ENCODE results near the gene MYOM1. TPM values are rescaled to one million over a fixed set of nuclear protein-coding genes. Genes with fewer than 3 reads are reported as not detected.

MYOM1 gene
- total RNA-seq, 1 donor from 2014 or later, result 1.4 TPM

DNA sequence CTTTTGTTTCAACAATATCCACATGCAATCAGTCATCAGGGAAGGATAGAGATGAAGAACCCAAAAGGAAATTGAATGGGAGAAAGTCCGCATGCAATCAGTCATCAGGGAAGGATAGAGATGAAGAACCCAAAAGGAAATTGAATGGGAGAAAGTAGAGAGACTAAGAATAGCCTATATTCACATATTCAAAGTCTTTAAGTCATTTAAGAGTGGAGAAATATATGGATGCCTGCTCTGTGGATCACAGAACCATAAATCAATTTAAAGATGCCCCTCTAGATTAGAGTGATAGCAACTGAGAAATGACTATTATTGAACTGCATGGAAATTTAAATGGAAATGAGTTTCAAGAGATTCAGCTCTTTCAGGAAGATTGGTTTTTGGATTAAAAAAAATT, 116.8 kb downstream of the MYOM1 start:
- Mint-ChIP-seq H3K9me3 (no peaks in the 10 kb centered on the region), H3K27me3 (ENCODE audit: insufficient read depth) (peaks cover 5% of the 10 kb centered on the region), H3K27ac (no peak overlapping the region), H3K4me1 (ENCODE audit: low read depth) (no peaks in the 10 kb centered on the region), H3K4me3 (no peak overlapping the region), H3K36me3 (ENCODE audit: low read depth) (no peaks in the 10 kb centered on the region)
- intact Hi-C loops (cut with micrococcal nuclease), result no loop called here
- no peak for DNase-seq (ENCODE audit: low spot score)

- intact Hi-C loops (cut with micrococcal nuclease), result no loop called here
- Mint-ChIP-seq H3K4me3 (no peak overlapping the region), H3K4me1 (ENCODE audit: low read depth) (no peaks in the 10 kb centered on the region), H3K36me3 (ENCODE audit: low read depth) (no peaks in the 10 kb centered on the region), H3K9me3 (no peaks in the 10 kb centered on the region), H3K27me3 (ENCODE audit: insufficient read depth) (peaks cover 5% of the 10 kb centered on the region), H3K27ac (no peak overlapping the region)
- DNase-seq (ENCODE audit: low spot score), result no peak
Observed at GRCh38 chr18:3100498-3101132, 119.2 kb downstream of the MYOM1 start.

DNA sequence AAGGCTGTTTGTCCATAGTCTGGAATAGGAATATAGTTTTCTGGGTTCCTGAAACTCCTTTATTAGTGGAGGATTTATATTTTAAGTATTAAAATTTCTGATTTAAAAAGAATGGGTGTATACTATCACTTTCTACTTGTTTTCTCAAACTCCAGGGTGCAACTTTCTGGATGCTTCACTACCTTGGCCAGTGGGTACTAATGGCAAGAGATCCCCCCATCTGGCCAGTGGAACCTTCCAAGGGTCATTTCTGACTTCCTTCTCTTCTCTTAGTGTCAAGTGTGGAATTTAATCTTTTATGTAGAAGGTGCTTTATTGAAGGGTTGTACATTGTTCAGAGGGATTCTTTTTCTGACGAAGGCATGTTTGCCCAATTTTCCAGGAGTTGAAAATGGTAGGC, 120.4 kb downstream of the MYOM1 start:
- H3K4me3 Mint-ChIP-seq, result no peak overlapping the region
- H3K4me1 Mint-ChIP-seq (ENCODE audit: low read depth), result no peaks in the 10 kb centered on the region
- H3K36me3 Mint-ChIP-seq (ENCODE audit: low read depth), result no peaks in the 10 kb centered on the region
- DNase-seq (ENCODE audit: low spot score), result no peak
- no peak overlapping the region for H3K27ac Mint-ChIP-seq
- intact Hi-C loops (cut with micrococcal nuclease), result no loop called here
- H3K27me3 Mint-ChIP-seq (ENCODE audit: insufficient read depth), result peaks cover 5% of the 10 kb centered on the region
- no peaks in the 10 kb centered on the region for H3K9me3 Mint-ChIP-seq

DNA sequence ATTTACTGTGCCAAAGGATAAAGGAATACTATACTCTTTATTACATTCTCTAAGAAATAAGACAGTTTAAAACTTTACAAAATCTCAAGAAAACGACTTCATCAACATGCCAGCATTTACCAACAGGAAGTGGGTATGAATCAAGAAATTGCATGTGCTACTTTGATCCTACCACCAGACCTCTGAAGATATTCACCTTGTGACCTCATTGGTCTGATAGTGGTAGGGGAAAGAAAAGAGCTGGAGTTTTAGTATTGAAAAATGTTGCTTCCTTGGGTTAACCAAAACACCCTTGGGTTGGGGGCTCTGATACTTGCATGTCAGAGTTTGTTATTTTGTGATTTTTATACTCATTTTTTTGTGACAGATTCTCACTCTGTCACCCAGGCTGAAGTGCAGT, 122.7 kb downstream of the MYOM1 start:
- DNase-seq (ENCODE audit: low spot score), result no peak
- Mint-ChIP-seq H3K27me3 (ENCODE audit: insufficient read depth) (peaks cover 5% of the 10 kb centered on the region), H3K27ac (no peak overlapping the region), H3K9me3 (no peaks in the 10 kb centered on the region), H3K4me3 (no peak overlapping the region), H3K36me3 (ENCODE audit: low read depth) (no peaks in the 10 kb centered on the region), H3K4me1 (ENCODE audit: low read depth) (no peaks in the 10 kb centered on the region)
- intact Hi-C loops (cut with micrococcal nuclease), result no loop called here

DNA sequence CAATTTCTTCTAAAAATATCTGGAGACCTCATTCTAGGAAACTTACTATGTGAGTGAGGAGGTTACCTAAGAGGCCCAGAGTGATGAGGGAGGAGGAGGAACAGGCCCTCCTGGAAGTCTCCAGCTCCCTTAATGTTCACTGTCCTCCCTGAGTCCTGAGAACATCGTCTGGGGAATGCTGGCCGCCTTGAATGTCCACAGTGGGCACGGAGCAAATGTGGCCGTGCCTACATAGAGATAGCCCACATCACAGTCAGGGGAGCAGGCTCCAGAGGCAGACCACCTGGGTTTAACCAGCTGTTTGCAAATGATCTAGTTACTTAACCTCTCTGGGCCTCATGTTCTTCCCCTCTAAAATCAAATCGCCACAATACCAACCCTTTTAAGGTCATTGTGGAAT, 123.8 kb downstream of the MYOM1 start:
- intact Hi-C loops (cut with micrococcal nuclease), result no loop called here
- Mint-ChIP-seq H3K27ac (no peak overlapping the region), H3K9me3 (no peaks in the 10 kb centered on the region), H3K27me3 (ENCODE audit: insufficient read depth) (peaks cover 5% of the 10 kb centered on the region), H3K4me1 (ENCODE audit: low read depth) (no peaks in the 10 kb centered on the region), H3K4me3 (no peak overlapping the region), H3K36me3 (ENCODE audit: low read depth) (no peaks in the 10 kb centered on the region)
- no peak for DNase-seq (ENCODE audit: low spot score)

GRCh38 chr18:3094338-3094684, 125.5 kb downstream of the MYOM1 start:
- intact Hi-C loops (cut with micrococcal nuclease), result no loop called here
- H3K4me1 Mint-ChIP-seq (ENCODE audit: low read depth), result no peaks in the 10 kb centered on the region
- no peak for DNase-seq (ENCODE audit: low spot score)
- no peaks in the 10 kb centered on the region for H3K36me3 Mint-ChIP-seq (ENCODE audit: low read depth)
- no peak overlapping the region for H3K4me3 Mint-ChIP-seq
- no peak overlapping the region for H3K27ac Mint-ChIP-seq
- no peaks in the 10 kb centered on the region for H3K9me3 Mint-ChIP-seq
- H3K27me3 Mint-ChIP-seq (ENCODE audit: insufficient read depth), result no peaks in the 10 kb centered on the region

DNA sequence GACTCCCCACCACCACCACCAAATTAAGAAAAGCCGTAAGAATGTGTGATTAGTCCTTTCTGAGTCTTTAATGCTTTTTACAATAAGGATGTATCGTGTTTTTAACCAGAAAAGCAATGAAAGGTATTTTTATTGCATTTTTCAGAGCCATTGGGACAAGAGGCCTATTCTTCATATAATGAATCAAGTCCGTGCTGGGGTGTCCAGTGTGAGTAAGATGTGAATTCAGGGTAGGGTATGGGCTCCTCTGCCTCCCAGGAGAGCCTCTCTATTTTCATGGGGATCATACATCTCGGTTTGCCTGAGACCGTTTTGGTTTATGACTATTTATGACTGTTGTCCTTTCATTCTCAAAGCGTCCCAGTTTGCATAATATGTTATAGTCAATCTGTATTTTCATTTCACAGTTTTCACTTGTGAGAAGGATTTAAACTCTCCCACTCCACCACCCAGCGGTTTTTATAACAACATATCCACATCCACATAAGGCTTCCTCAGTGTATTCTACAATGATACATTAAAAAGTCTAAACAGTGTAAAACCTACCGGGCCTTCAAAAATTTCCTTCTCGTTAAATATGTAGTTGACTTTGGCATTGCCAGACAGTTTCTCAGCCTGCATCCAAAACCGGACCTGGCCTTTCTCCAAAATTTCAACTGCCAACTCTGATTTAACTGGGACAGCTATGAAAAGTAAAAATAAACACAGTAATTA, 126.0 kb downstream of the MYOM1 start:
- Mint-ChIP-seq H3K4me3 (no peak overlapping the region), H3K27me3 (ENCODE audit: insufficient read depth) (no peaks in the 10 kb centered on the region), H3K27ac (no peak overlapping the region), H3K36me3 (ENCODE audit: low read depth) (no peaks in the 10 kb centered on the region), H3K4me1 (ENCODE audit: low read depth) (peaks cover 1% of the 10 kb centered on the region), H3K9me3 (no peaks in the 10 kb centered on the region)
- intact Hi-C loops (cut with micrococcal nuclease), result no loop called here
- no peak for DNase-seq (ENCODE audit: low spot score)

- Mint-ChIP-seq H3K27ac (no peak overlapping the region), H3K27me3 (ENCODE audit: insufficient read depth) (no peaks in the 10 kb centered on the region), H3K9me3 (no peaks in the 10 kb centered on the region), H3K4me1 (ENCODE audit: low read depth) (peaks cover 12% of the 10 kb centered on the region), H3K36me3 (ENCODE audit: low read depth) (no peaks in the 10 kb centered on the region), H3K4me3 (no peak overlapping the region)
- intact Hi-C loops (cut with micrococcal nuclease), result no loop called here
- no peak for DNase-seq (ENCODE audit: low spot score)
Observed at GRCh38 chr18:3092727-3093126, 127.0 kb downstream of the MYOM1 start.

DNA sequence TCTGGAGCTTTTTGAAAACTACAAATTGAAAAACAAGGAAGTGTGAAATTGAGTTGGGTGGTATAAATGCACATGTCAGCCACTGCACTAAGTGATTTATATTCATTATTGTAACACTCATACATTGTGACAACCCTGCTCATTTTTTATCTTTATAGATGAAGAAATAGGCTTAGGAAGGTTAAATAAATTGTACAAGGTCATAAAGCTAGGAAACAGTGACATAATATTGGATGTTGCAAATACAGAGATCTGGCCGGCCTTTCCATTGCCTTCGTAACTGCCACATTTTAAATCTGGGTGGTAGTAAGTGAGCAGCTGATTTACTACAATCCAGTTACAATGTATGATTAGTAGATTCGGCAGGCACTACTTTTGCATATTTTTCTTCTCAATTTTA, 130.2 kb downstream of the MYOM1 start:
- Mint-ChIP-seq H3K4me1 (ENCODE audit: low read depth) (peaks cover 12% of the 10 kb centered on the region), H3K27me3 (ENCODE audit: insufficient read depth) (no peaks in the 10 kb centered on the region), H3K27ac (no peak overlapping the region), H3K4me3 (no peak overlapping the region), H3K36me3 (ENCODE audit: low read depth) (no peaks in the 10 kb centered on the region), H3K9me3 (no peaks in the 10 kb centered on the region)
- intact Hi-C loops (cut with micrococcal nuclease), result no loop called here
- no peak for DNase-seq (ENCODE audit: low spot score)

GRCh38 chr18:3088449-3088848, 131.3 kb downstream of the MYOM1 start:
- H3K4me3 Mint-ChIP-seq, result no peak overlapping the region
- H3K27me3 Mint-ChIP-seq (ENCODE audit: insufficient read depth), result no peaks in the 10 kb centered on the region
- DNase-seq (ENCODE audit: low spot score), result no peak
- no peaks in the 10 kb centered on the region for H3K9me3 Mint-ChIP-seq
- intact Hi-C loops (cut with micrococcal nuclease), result no loop called here
- no peaks in the 10 kb centered on the region for H3K36me3 Mint-ChIP-seq (ENCODE audit: low read depth)
- peaks cover 12% of the 10 kb centered on the region for H3K4me1 Mint-ChIP-seq (ENCODE audit: low read depth)
- H3K27ac Mint-ChIP-seq, result no peak overlapping the region

GRCh38 chr18:3086871-3087270, 132.9 kb downstream of the MYOM1 start:
- Mint-ChIP-seq H3K27ac (no peak overlapping the region), H3K36me3 (ENCODE audit: low read depth) (no peaks in the 10 kb centered on the region), H3K9me3 (no peaks in the 10 kb centered on the region), H3K27me3 (ENCODE audit: insufficient read depth) (no peaks in the 10 kb centered on the region), H3K4me3 (no peak overlapping the region), H3K4me1 (ENCODE audit: low read depth) (peaks cover 12% of the 10 kb centered on the region)
- DNase-seq (ENCODE audit: low spot score), result no peak
- intact Hi-C loops (cut with micrococcal nuclease), result no loop called here

DNA sequence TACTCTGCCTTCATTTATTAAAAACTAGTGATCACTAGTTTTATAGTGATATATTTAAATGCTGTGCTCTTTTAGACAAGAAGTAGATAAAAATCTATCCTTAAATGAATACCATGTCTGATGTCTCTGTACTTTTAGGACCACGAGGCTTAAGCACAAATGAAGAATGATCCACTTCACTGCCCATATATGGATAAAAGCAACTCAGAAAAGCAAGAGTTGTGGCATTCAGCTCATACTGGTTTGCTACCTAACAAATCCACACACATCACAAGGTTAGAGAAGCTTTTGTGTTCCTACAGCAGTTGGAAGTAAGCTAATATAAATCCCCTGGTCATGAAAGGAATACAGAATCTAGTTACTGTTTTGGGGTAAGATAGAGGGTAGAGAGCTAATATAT, 134.2 kb downstream of the MYOM1 start:
- Mint-ChIP-seq H3K27ac (no peak overlapping the region), H3K9me3 (no peaks in the 10 kb centered on the region), H3K27me3 (ENCODE audit: insufficient read depth) (no peaks in the 10 kb centered on the region), H3K4me1 (ENCODE audit: low read depth) (peaks cover 12% of the 10 kb centered on the region), H3K36me3 (ENCODE audit: low read depth) (no peaks in the 10 kb centered on the region), H3K4me3 (no peak overlapping the region)
- DNase-seq (ENCODE audit: low spot score), result no peak
- intact Hi-C loops (cut with micrococcal nuclease), result no loop called here

DNA sequence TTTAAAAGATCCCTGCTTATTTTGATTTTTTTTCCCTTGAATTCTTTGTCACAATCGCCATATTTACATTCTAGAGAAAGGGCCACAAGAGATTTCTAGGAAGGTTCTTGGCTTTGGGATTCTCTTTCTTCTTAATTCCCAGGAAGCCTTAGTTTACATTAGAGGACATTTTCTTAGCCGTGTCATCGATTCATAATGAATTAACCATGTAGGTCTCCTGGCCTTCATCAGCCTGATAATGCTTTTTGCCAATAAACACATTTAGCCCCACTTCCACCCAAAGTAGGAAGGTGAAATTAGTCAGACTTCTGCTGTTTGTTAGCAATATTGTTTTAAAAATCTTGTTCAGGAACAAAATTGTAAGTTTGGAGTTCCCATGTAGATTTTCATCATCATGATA, 135.6 kb downstream of the MYOM1 start:
- intact Hi-C loops (cut with micrococcal nuclease), result no loop called here
- H3K4me3 Mint-ChIP-seq, result no peak overlapping the region
- no peak for DNase-seq (ENCODE audit: low spot score)
- H3K27ac Mint-ChIP-seq, result no peak overlapping the region
- H3K4me1 Mint-ChIP-seq (ENCODE audit: low read depth), result peaks cover 12% of the 10 kb centered on the region
- no peaks in the 10 kb centered on the region for H3K9me3 Mint-ChIP-seq
- H3K27me3 Mint-ChIP-seq (ENCODE audit: insufficient read depth), result no peaks in the 10 kb centered on the region
- H3K36me3 Mint-ChIP-seq (ENCODE audit: low read depth), result no peaks in the 10 kb centered on the region

DNA sequence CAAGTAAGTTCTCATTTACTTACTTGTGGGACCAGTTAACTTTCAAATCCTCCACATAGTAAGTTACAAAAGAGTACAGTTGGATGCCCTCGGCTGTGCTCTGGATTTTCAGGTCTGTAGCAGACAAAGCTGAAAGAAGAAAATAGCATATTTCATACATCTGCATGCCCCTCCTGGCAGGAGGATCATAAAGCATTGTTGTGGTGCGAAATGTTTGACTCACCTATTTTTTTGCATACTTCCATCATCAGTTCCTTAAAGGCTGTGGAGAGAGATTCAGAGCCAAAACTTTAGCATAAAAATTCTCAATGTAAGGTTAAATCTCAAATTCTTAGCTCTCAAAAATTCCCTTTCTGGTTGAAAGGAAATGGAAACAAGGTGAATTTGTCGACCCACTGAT, 136.0 kb downstream of the MYOM1 start:
- H3K27ac Mint-ChIP-seq, result no peak overlapping the region
- peaks cover 11% of the 10 kb centered on the region for H3K4me1 Mint-ChIP-seq (ENCODE audit: low read depth)
- DNase-seq (ENCODE audit: low spot score), result no peak
- no peaks in the 10 kb centered on the region for H3K27me3 Mint-ChIP-seq (ENCODE audit: insufficient read depth)
- H3K36me3 Mint-ChIP-seq (ENCODE audit: low read depth), result no peaks in the 10 kb centered on the region
- no peaks in the 10 kb centered on the region for H3K9me3 Mint-ChIP-seq
- no peak overlapping the region for H3K4me3 Mint-ChIP-seq
- intact Hi-C loops (cut with micrococcal nuclease), result no loop called here

Data from activated T-helper 1 cell treated with anti-CD3 and anti-CD28 coated beads, Interleukin-12 subunit alpha, Interleukin-12 subunit beta, Interleukin-2, Interleukin-4 antibody, amounts not matched to agents 30 ng/mL and 10 ng/mL and 1 ng/mL, durations not matched to agents 14 hours and 24 hours and 36 hours (primary cell).